Bronchus fibroblast of lung (primary cell): Measurements from ENCODE around the gene C16orf90. TPM values are rescaled to one million over a fixed set of nuclear protein-coding genes. Genes with fewer than 3 reads are reported as not detected.

Source experiments
- total RNA-seq: library from RNA; depleted of rRNA; stranded (reverse); fragments of >200 nt; gene quantifications from 2 replicates; pipeline ENCODE4 v1.2.3, GENCODE V29; 2015

Gene C16orf90, protein sequence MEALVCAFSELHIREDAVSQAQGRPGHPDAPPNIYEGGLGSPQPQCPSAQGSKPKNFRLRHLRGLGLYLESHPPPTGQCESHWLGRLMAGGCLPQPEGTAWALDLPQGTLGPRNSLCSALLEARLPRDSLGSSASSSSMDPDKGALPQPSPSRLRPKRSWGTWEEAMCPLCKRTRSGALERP
- not detected in 2 replicates for total RNA-seq

DNA sequence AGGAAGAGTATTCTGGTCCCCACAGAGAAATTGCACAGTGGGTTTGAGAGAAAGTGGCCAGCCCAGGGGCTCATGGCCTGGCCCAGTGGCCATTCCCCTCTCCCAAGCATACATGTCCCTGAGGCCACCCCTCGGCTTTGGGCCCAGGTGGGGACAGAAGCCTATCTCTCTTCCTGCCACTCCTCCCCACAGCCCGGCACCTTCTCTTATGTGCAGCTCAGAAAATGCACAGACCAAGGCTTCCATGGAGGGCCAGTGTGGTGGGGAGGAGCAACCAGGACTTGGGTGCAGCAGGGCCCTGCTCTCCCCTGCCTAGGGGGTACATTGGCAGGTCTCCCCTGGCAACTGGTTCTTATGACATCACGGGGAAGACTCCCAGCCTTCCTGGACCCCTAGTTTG, at the start of gene C16orf90:
TSS of gene C16orf90 (minus strand) at position 314 of the 400 bp plus-strand sequence. CDS start at position 246, 68 bp downstream.

Other genes with a start within 250 kb of the C16orf90 start
- gene MEFV, start 238.9 kb downstream of the C16orf90 start, total RNA-seq = not detected in 2 replicates
- gene ZNF263, start 212.0 kb downstream of the C16orf90 start, total RNA-seq = 18.3 and 19.7 TPM in 2 replicates
- gene TIGD7, start 190.1 kb downstream of the C16orf90 start, total RNA-seq = 2.5 and 2.7 TPM in 2 replicates
- gene ZNF75A, start 190.0 kb downstream of the C16orf90 start, total RNA-seq = 11.6 and 12.5 TPM in 2 replicates
- not detected in 2 replicates for gene OR2C1, start 139.6 kb downstream of the C16orf90 start, total RNA-seq
- gene ZSCAN32, start 94.5 kb downstream of the C16orf90 start, total RNA-seq = 8.1 and 8.9 TPM in 2 replicates
- 7.6 and 8.9 TPM in 2 replicates for gene ZNF174, start 94.3 kb downstream of the C16orf90 start, total RNA-seq
- 0.67 and 0.74 TPM in 2 replicates for gene ZNF597, start 52.0 kb downstream of the C16orf90 start, total RNA-seq
- 15.0 and 16.3 TPM in 2 replicates for gene NAA60, start 51.8 kb downstream of the C16orf90 start, total RNA-seq
- 12.3 and 12.8 TPM in 2 replicates for gene CLUAP1, start 5.5 kb upstream of the C16orf90 start, total RNA-seq
- gene NLRC3, start 81.9 kb upstream of the C16orf90 start, total RNA-seq = not detected in 2 replicates
- 6.4 and 6.9 TPM in 2 replicates for gene SLX4, start 116.1 kb upstream of the C16orf90 start, total RNA-seq
- gene DNASE1, start 159.2 kb upstream of the C16orf90 start, total RNA-seq = 4.9 and 6.1 TPM in 2 replicates
- 111 and 121 TPM in 2 replicates for gene TRAP1, start 222.0 kb upstream of the C16orf90 start, total RNA-seq